Mammary epithelial cell (primary cell): ENCODE results near the gene KCNK4.

ENCODE experiments used
- EZH2 ChIP-seq: IDR thresholded peaks from 2 replicates; pipeline ENCODE4 v1.6.1; 2012; ENCODE audit warnings: low read length, inconsistent platforms, borderline replicate concordance
- TF ChIP-seq, protein P1 (sequence below), 2 donors: IDR thresholded peaks in 1 of 2; conservative IDR thresholded peaks in 1 of 2; 2 replicates each; pipeline ENCODE4 v1.5.1; 2011 to 2012; ENCODE audit warnings: inconsistent platforms in 2 of 2, low read length in 2 of 2, mild to moderate bottlenecking in 2 of 2, control low read depth in 1 of 2, low read depth in 1 of 2; ENCODE audit not compliant: insufficient read depth in 1 of 2; ENCODE audit errors: extremely low read depth in 1 of 2

- TF ChIP-seq, protein P1, sequence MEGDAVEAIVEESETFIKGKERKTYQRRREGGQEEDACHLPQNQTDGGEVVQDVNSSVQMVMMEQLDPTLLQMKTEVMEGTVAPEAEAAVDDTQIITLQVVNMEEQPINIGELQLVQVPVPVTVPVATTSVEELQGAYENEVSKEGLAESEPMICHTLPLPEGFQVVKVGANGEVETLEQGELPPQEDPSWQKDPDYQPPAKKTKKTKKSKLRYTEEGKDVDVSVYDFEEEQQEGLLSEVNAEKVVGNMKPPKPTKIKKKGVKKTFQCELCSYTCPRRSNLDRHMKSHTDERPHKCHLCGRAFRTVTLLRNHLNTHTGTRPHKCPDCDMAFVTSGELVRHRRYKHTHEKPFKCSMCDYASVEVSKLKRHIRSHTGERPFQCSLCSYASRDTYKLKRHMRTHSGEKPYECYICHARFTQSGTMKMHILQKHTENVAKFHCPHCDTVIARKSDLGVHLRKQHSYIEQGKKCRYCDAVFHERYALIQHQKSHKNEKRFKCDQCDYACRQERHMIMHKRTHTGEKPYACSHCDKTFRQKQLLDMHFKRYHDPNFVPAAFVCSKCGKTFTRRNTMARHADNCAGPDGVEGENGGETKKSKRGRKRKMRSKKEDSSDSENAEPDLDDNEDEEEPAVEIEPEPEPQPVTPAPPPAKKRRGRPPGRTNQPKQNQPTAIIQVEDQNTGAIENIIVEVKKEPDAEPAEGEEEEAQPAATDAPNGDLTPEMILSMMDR (conservative IDR thresholded peaks at IDR 0.05 in 1 of 2, IDR thresholded peaks at IDR 0.05 in 1 of 2; ENCODE audit: extremely low read depth in 1 of 2, insufficient read depth in 1 of 2, low read depth in 1 of 2, low read length in 2 of 2), result no peak
- TF ChIP-seq EZH2, result no peak
Measured at GRCh38 chr11:64305075-64305690, 14.1 kb downstream of the KCNK4 start, which contains the start of gene ESRRA.
